Mammary epithelial cell (primary cell): Measurements from ENCODE around the gene FARSB.

Experiments
- EZH2 ChIP-seq: IDR thresholded peaks from 2 replicates; pipeline ENCODE4 v1.6.1; 2012; ENCODE audit warnings: low read length, inconsistent platforms, borderline replicate concordance
- TF ChIP-seq, protein P1 (sequence below), 2 donors: IDR thresholded peaks in 1 of 2; conservative IDR thresholded peaks in 1 of 2; 2 replicates each; pipeline ENCODE4 v1.5.1; 2011 to 2012; ENCODE audit warnings: inconsistent platforms in 2 of 2, low read length in 2 of 2, mild to moderate bottlenecking in 2 of 2, control low read depth in 1 of 2, low read depth in 1 of 2; ENCODE audit not compliant: insufficient read depth in 1 of 2; ENCODE audit errors: extremely low read depth in 1 of 2

- TF ChIP-seq, protein P1, sequence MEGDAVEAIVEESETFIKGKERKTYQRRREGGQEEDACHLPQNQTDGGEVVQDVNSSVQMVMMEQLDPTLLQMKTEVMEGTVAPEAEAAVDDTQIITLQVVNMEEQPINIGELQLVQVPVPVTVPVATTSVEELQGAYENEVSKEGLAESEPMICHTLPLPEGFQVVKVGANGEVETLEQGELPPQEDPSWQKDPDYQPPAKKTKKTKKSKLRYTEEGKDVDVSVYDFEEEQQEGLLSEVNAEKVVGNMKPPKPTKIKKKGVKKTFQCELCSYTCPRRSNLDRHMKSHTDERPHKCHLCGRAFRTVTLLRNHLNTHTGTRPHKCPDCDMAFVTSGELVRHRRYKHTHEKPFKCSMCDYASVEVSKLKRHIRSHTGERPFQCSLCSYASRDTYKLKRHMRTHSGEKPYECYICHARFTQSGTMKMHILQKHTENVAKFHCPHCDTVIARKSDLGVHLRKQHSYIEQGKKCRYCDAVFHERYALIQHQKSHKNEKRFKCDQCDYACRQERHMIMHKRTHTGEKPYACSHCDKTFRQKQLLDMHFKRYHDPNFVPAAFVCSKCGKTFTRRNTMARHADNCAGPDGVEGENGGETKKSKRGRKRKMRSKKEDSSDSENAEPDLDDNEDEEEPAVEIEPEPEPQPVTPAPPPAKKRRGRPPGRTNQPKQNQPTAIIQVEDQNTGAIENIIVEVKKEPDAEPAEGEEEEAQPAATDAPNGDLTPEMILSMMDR (conservative IDR thresholded peaks at IDR 0.05 in 1 of 2, IDR thresholded peaks at IDR 0.05 in 1 of 2; ENCODE audit: extremely low read depth in 1 of 2, insufficient read depth in 1 of 2, low read depth in 1 of 2, low read length in 2 of 2), result no peak
- no peak for TF ChIP-seq EZH2
These were observed 15.6 kb upstream of the FARSB start, which contains the start of gene MOGAT1 for GRCh38 chr2:222671259-222672067.
